Measurements from ENCODE around the gene FAM187B.

- no peak for TF ChIP-seq TOX (CRISPR knock-in tag; IDR thresholded peaks at IDR 0.05; ENCODE audit: borderline replicate concordance)
- TF ChIP-seq CREB5 (CRISPR knock-in tag; IDR thresholded peaks at IDR 0.05; ENCODE audit: low read depth): no peak
- TF ChIP-seq TCF4 (CRISPR knock-in tag; IDR thresholded peaks at IDR 0.05; ENCODE audit: borderline replicate concordance): no peak
Observed at GRCh38 chr19:35202722-35203688, 25.5 kb downstream of the FAM187B start.

Measured in SK-N-SH treated with all-trans-retinoic acid at 6 μM for 48 hours (cell line).